Hepatocyte (in vitro differentiated cells): ENCODE results near the gene ATP2B1.

Source experiments
- CTCF ChIP-seq: fragments of 200-600 bp; sonication (generic); IDR thresholded peaks from 2 replicates; pipeline ENCODE4 v1.5.1; 2016; ENCODE audit warnings: antibody characterized with exemption, mild to moderate bottlenecking; ENCODE audit not compliant: poor library complexity
- EZH2 ChIP-seq: fragments of 200-600 bp; sonication (generic); IDR thresholded peaks from 2 replicates; pipeline ENCODE4 v1.6.1; 2016; ENCODE audit warnings: antibody characterized with exemption, mild to moderate bottlenecking, borderline replicate concordance

GRCh38 chr12:89679631-89680030 lies 29.0 kb downstream of the ATP2B1 start:
- no peak for TF ChIP-seq CTCF
- no peak for TF ChIP-seq EZH2
